ENCODE results near the gene GREB1.

The GREB1 gene

DNA sequence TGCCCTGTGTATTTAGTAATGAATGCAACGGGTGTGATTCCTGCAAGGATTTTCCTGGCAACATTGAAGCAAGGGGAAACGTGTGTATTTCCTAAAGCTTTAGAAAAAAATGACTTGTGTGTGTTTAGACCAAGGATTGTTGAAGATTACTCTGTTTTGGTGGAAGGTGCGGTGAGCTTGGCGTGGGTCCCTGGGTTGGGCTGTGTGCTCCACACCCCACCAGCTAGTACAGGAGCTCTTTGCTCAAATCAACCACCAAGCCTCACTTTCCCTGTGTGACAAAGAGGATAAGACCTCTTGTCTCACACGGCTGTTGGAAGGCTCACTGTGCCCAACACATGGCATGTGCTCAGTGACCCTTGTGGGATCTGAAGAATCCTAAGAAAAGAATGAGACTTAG is 21.4 kb upstream of the GREB1 start:
- no peak for DNase-seq

- no peak for DNase-seq
These were observed 20.5 kb upstream of the GREB1 start for GRCh38 chr2:11513319-11513718.

DNA sequence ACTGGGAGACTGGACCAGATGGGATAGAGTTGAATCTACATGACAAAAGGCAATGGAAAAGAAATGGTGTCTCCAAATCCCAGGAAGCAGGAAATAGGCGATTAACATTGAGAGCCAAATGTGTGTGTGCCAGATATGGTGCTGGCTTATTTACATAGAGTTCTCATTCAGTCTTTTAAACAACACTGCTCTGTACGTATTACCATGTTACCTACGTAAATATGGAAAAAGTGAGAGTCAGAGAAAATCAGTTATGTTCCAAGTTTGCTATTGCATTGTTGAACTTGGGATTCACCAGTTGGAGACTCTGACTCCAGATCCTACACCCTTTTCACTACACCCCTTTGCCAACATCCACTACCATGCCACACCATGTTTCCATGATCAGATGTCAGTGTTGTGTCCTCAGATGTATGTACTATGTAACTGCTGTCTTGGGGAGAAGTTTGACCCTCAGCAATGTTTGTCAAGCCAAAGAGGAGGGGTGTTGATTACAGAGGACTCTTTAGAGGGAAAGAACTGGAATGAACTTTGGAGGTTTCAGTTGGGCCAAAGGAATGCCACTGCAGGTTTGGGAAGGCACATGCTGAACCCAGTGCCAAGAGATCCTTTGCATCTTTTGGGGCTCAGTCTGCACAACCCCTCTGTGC is 19.6 kb upstream of the GREB1 start:
- DNase-seq, result no peak

GRCh38 chr2:11514904-11515303 is 18.9 kb upstream of the GREB1 start:
- no peak for DNase-seq

DNA sequence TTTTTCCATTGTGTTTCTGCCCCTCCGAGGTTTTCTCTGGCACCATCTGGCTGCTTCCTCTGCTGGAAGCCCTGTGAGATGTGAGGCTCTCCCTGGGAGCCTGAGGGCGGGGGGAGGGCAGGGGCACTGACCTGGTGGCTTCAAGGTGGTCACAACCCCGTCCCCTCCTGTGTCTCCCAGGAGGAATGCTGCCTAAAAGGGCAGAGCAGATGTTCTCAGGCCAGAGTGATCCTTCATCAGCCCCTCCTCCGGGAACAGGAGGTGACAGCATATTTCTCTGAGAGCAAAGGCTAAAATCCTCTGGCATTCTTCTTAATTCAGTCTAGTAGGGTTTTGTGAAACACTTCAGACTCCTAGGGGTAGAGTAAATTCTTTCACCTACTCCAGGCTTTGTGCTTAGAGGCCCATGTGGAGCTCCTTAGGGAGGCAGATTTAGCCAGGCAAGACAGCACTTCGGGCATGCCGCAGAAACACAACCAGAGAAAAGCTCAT is 18.3 kb upstream of the GREB1 start:
- no peak for DNase-seq

- no peak for DNase-seq
These were observed 16.7 kb upstream of the GREB1 start for GRCh38 chr2:11516984-11517648.

DNA sequence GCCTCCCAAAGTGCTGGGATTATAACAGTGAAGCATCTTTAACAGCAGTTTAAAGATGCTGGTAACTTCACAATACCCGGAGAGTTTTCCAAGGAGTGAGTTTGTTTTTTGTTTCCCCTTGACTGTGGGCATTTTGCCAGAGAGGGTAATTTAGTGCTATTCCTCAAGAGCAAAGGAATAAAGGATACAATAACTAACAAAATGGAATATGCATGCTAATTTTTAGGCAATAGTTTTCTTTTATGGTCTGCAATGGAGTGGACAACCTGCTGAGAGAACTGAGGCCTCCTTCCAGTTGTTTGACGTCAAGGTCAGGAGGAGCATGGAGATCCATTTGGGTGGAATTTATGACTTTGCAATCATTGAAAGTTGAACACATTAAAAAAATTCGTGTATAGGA is 15.9 kb upstream of the GREB1 start:
- DNase-seq, result no peak

GRCh38 chr2:11520092-11520693 is 13.7 kb upstream of the GREB1 start:
- no peak for DNase-seq

DNA sequence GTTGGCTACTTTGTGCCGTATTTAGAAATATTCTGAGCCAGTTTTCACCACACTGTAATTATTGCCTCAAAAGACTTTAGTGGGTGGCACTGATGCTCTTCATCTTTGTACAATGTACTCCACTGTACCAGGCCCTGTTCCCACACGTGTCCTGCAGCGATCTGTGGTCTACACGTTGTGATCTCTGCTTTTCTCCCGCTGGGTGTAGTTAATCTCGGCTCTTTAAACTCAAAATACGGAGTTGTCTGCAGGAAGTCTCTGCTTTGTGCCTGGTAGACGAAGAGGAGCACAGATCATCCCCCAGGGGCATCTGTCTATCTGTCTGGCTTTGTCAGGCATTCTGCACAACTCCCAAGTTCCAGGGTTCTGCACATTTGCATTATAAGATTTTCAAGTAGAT is 12.1 kb upstream of the GREB1 start:
- DNase-seq, result peak in 1 of 14 donors; percentile 15

GRCh38 chr2:11524470-11524869 is 9.4 kb upstream of the GREB1 start:
- no peak for DNase-seq

- no peak for DNase-seq
These were observed 8.1 kb upstream of the GREB1 start for GRCh38 chr2:11525762-11526161.

- DNase-seq, result no peak
These were observed 6.8 kb upstream of the GREB1 start for GRCh38 chr2:11527001-11527400.

DNA sequence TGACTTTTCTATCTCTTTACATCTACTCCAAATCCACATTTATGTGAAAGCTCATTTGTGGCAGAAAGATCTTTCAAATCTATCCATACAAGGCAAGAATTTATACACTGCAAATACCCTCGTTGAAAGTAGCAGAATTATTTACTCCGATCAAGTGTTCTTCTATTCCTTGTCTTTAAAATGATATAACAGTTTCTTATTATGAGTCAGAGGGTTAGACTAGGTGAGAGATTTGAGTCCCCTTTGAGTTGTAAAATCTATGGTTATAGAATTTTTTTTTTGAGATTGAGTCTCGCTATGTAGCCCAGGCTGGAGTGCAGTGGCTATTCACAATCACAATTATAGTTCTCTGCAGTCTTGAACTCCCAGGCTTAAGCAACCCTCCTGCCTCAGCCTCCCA is 5.6 kb upstream of the GREB1 start:
- no peak for DNase-seq

GRCh38 chr2:11530864-11531465 is 2.9 kb upstream of the GREB1 start:
- no peak for DNase-seq

GRCh38 chr2:11532416-11533055 is 1.3 kb upstream of the GREB1 start:
- no peak for DNase-seq

DNA sequence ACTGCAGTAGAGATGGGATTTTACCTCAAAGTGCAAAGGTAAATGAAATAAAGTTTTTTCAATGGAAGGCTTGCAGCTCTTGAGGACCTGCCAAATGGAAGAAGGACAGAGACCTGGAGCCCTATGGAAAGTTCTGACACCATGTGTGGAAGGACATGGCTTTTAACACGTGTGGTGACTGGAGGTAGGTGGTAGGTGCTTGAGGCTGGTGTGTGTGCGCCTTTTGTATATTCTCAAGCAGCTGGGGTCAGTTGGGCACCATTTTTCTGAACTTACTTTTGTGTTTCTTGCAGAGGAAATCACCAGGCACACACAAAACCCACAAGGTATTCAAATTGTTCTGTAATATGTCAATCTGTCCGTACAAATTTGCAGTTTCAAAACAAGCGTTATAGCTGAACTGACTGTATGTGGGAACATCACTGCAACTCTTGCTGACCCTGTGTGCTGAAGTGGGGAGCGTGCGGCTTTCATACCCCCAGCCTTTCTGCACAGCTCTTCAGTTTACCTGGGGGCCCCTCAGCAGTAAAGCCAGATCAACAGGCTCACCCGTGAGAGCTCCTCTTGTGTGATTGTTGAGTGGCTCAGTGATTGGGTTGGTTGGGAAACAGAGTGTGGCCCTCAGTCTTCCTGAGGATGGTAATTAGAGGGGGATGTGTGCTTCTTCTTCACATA is 363 bp downstream of the GREB1 start:
- no peak for DNase-seq

- no peak for DNase-seq
These were observed 1.1 kb downstream of the GREB1 start for GRCh38 chr2:11534746-11535484.

- no peak for DNase-seq
These were observed 2.1 kb downstream of the GREB1 start for GRCh38 chr2:11535899-11536344.

DNA sequence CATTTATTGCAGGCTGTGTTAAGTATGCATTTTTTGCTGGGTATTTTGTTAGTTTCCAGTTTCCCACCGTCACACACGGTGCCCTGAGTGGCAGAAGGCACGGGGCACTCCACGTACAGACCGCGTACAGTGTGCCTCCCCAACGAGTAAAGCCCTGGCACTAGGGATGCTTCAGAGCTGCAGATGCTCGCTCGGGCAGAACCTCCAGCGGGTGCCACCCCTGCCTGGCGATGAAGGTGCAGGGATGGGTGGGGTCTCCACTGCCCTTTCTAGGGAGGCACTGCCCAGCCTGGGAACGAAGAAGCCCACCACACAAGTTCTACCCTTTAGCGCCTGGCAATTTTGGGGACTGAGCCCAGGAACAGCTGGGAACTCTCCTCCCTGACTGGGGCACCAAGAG is 4.1 kb downstream of the GREB1 start:
- DNase-seq, result no peak

DNA sequence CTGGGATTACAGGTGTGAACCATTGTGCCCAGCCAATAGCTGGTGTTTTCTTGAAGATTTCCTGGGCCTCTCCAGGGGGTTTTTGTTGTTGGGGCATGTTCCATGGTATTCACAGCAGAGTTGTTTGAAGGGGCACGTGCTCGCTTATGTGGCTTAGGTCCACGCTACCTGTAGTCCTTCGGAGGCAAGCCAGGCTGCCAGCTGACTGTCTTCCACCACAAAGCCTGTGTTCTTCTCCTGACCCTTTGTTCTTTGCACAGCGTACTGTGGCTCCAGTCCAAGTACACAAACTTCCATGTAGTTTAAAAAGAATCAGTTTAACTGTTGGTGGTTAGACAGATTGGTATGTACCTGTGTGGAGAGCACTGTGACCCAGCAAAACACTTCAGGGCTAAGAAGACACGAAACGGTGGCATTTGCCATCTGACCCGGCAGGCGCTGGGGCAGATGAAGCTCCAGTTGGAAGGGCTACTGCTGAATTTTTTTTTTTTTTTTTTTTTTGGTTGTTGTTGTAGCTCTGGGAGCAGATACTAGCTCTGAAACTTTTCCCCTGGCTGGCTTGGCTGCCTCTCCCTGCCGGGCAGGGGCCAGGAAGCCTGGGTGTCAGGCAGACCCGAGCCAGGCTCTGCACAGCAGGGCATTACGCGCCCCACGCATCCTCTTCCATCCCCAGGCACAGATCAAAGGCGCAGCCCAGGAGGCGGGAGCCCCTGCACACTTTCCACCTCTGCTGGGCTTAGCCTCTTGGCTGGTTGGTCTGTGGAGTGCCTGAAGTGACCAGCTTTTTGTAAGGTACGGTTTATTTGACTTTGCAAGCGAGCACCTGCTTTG is 5.7 kb downstream of the GREB1 start:
- DNase-seq, result no peak
